ENCODE data around the gene USP35.

DNA sequence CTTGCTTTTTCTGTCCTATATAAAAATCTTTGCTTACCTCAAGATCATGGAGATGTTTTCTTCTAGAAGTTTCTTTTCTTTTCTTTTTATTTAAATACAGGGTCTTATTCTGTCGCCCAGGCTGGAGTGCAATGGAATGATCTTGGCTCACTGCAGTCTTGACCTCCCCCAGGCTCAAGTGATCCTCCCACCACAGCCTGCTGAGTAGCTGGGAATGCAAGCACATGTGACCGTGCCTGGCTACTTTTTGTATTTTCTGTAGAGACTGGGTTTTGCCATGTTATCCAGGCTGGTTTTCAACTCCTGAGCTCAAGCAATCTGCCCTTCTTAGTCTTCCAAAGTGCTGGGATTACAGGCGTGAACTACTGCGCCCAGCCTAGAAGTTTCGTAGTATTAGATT lies 45.3 kb downstream of the USP35 start:
- TF ChIP-seq, protein P1, sequence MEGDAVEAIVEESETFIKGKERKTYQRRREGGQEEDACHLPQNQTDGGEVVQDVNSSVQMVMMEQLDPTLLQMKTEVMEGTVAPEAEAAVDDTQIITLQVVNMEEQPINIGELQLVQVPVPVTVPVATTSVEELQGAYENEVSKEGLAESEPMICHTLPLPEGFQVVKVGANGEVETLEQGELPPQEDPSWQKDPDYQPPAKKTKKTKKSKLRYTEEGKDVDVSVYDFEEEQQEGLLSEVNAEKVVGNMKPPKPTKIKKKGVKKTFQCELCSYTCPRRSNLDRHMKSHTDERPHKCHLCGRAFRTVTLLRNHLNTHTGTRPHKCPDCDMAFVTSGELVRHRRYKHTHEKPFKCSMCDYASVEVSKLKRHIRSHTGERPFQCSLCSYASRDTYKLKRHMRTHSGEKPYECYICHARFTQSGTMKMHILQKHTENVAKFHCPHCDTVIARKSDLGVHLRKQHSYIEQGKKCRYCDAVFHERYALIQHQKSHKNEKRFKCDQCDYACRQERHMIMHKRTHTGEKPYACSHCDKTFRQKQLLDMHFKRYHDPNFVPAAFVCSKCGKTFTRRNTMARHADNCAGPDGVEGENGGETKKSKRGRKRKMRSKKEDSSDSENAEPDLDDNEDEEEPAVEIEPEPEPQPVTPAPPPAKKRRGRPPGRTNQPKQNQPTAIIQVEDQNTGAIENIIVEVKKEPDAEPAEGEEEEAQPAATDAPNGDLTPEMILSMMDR (conservative IDR thresholded peaks at IDR 0.05; ENCODE audit: low read depth, low read length), result no peak
- TF ChIP-seq EZH2phosphoT487 (IDR thresholded peaks at IDR 0.05; ENCODE audit: borderline replicate concordance, low read length), result no peak
